Activated CD8-positive, alpha-beta memory T cell treated with anti-CD3 and anti-CD28 coated beads for 1 hour (primary cell): Measurements from ENCODE around the gene P2RY2.

Experiments used
- DNase-seq, 2 donors: peaks; one replicate each; pipeline ENCODE4 v3.0.0-alpha.2; 2020; ENCODE audit warnings: low read depth in 1 of 2; ENCODE audit errors: extremely low read depth in 1 of 2

Gene P2RY2

GRCh38 chr11:73240190-73240781 lies 22.2 kb downstream of the P2RY2 start:
- DNase-seq: no peak

GRCh38 chr11:73241300-73241699 lies 23.2 kb downstream of the P2RY2 start:
- DNase-seq: no peak

- peak; percentile 19 to 54 for DNase-seq
These were observed 24.4 kb downstream of the P2RY2 start for GRCh38 chr11:73242251-73243092.

- no peak for DNase-seq
These were observed 25.0 kb downstream of the P2RY2 start for GRCh38 chr11:73243093-73243485.

GRCh38 chr11:73244589-73245240 lies 26.6 kb downstream of the P2RY2 start:
- DNase-seq: no peak

- no peak for DNase-seq
These were observed 27.4 kb downstream of the P2RY2 start for GRCh38 chr11:73245461-73245860.

- DNase-seq: no peak
These were observed 28.2 kb downstream of the P2RY2 start for GRCh38 chr11:73246303-73246702.

- no peak for DNase-seq
These were observed 30.6 kb downstream of the P2RY2 start for GRCh38 chr11:73248526-73249185.

- DNase-seq: no peak
These were observed 31.2 kb downstream of the P2RY2 start for GRCh38 chr11:73249304-73249703.

- DNase-seq: no peak
These were observed 32.0 kb downstream of the P2RY2 start for GRCh38 chr11:73249853-73250783.

- no peak for DNase-seq
These were observed 34.6 kb downstream of the P2RY2 start for GRCh38 chr11:73252577-73253191.

- DNase-seq: no peak
These were observed 39.4 kb downstream of the P2RY2 start for GRCh38 chr11:73257342-73258103.

GRCh38 chr11:73258104-73259035 lies 40.3 kb downstream of the P2RY2 start:
- no peak for DNase-seq

GRCh38 chr11:73259406-73260126 lies 41.5 kb downstream of the P2RY2 start:
- no peak for DNase-seq

GRCh38 chr11:73260127-73260457 lies 42.0 kb downstream of the P2RY2 start:
- DNase-seq: no peak

GRCh38 chr11:73262851-73263495 lies 44.9 kb downstream of the P2RY2 start:
- no peak for DNase-seq

- DNase-seq: no peak
These were observed 45.6 kb downstream of the P2RY2 start for GRCh38 chr11:73263640-73264039.
